ENCODE results near the gene CDCA7L.

CDCA7L gene

DNA sequence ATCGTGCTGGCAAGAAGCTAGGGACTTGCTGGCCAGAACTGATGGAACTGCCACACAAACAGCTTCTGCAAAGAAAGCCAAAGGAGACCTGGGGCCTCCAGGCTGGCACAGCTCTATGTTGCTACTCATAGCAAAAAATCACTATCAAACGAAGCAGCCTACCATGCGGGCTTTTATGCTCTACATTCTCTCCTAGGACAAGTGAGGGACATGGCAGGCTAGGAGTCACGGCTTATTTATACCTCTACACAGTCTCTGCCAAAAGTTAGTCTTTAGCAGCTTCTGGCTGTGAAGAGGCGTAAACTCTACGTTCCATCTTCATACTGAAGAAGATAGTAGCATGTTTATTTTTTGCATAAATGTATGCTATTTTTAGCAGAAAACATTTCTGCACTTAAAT lies 35.4 kb downstream of the CDCA7L start:
- H3K4me3 ChIP-seq (ENCODE audit: low read depth, low read length) = no peak overlapping the region
- TF ChIP-seq, protein P1, sequence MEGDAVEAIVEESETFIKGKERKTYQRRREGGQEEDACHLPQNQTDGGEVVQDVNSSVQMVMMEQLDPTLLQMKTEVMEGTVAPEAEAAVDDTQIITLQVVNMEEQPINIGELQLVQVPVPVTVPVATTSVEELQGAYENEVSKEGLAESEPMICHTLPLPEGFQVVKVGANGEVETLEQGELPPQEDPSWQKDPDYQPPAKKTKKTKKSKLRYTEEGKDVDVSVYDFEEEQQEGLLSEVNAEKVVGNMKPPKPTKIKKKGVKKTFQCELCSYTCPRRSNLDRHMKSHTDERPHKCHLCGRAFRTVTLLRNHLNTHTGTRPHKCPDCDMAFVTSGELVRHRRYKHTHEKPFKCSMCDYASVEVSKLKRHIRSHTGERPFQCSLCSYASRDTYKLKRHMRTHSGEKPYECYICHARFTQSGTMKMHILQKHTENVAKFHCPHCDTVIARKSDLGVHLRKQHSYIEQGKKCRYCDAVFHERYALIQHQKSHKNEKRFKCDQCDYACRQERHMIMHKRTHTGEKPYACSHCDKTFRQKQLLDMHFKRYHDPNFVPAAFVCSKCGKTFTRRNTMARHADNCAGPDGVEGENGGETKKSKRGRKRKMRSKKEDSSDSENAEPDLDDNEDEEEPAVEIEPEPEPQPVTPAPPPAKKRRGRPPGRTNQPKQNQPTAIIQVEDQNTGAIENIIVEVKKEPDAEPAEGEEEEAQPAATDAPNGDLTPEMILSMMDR (IDR thresholded peaks at IDR 0.05; ENCODE audit: insufficient read depth, low read length, missing control alignments) = no peak
- POLR2A ChIA-PET = no interaction called here
- DNase-seq (ENCODE audit: low read depth, low spot score) = no peak
- CTCF ChIA-PET = interaction anchor here (0.7 kb wide), 2 partner anchors 16 to 35 kb away, joined by 3 read pairs; no protein-coding TSS in a partner anchor

DNA sequence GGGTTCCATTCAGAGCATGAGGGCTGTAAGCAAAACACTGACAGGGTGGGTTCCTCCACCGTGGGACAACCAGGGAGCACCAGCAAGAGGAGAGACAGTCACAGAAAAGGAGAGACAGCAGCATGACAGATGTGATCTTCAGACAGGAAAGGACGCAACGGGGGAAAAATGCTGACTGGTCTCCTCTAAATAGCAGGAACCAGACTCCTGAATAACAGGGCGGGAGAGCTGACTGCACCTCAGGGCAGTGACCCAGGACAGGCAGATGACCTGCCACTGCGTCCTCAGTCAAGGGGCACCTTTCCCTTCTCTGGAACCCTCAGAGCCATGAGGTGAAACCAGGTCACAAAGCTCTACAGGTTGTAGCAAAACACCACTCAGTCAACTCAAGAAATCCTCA lies 37.0 kb downstream of the CDCA7L start:
- ChIA-PET POLR2A (no interaction called here), CTCF (no interaction called here)
- TF ChIP-seq, protein P1 (IDR thresholded peaks at IDR 0.05; ENCODE audit: insufficient read depth, low read length, missing control alignments) = no peak
- H3K4me3 ChIP-seq (ENCODE audit: low read depth, low read length) = no peak overlapping the region
- DNase-seq (ENCODE audit: low read depth, low spot score) = no peak

DNA sequence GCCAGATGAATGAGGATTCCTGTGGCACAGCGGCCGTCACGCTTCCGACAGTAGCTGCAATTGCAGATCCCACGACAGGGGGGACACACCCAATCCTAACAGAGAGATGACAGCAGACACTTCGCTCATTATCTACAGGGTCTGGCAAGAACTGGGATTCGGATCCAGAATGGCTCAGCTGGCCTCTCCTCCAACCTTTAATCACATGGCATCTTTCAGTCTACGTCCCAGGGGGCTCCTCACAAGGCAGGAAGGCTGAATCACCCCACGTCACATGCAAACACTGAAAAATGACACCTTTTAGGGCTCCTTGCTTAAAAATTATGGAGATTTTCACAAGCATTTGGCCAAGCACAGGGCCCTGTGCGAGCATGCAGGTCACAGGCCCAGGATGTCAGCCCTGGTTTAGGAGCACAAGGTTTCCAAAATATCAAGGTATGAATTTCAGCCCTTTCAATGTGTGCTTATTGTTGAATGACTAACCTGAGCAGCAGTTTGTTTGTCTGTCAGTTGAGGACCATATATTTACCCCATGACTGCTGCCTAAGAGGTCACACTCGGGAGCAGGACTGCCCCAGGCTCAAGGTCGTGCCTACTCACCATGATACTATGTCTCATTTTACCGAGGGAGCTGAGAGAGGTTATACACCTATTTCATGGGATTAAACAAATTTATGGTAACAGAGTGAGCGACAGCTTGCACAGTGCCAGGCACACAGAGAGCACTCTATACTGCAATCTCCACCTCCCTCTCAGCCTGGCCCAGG lies 42.5 kb downstream of the CDCA7L start:
- CTCF ChIA-PET = no interaction called here
- H3K4me3 ChIP-seq (ENCODE audit: low read depth, low read length) = no peak overlapping the region
- TF ChIP-seq, protein P1 (IDR thresholded peaks at IDR 0.05; ENCODE audit: insufficient read depth, low read length, missing control alignments) = no peak
- POLR2A ChIA-PET = no interaction called here
- no peak for DNase-seq (ENCODE audit: low read depth, low spot score)

DNA sequence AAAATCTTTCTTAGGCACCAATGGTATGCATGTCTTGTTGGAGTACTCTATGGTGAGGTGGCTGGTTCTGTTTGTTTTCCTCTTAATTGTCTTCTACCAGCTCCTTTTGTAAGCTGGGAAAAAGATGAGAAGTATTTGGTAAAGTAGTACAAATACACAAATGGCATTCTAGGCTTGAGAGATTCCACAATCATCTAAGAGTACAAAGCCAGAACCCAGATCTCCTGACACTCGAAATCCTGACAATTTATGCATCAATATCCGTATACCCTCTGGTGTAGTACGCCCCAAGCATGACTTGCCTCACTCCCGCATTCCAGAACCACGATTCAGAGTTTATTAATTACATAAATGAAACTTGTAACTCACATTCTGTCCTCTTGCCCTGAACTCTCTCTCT lies 43.5 kb downstream of the CDCA7L start:
- POLR2A ChIA-PET = no interaction called here
- no peak overlapping the region for H3K4me3 ChIP-seq (ENCODE audit: low read depth, low read length)
- CTCF ChIA-PET = no interaction called here
- DNase-seq (ENCODE audit: low read depth, low spot score) = peak; percentile 60
- TF ChIP-seq, protein P1 (IDR thresholded peaks at IDR 0.05; ENCODE audit: insufficient read depth, low read length, missing control alignments) = no peak

DNA sequence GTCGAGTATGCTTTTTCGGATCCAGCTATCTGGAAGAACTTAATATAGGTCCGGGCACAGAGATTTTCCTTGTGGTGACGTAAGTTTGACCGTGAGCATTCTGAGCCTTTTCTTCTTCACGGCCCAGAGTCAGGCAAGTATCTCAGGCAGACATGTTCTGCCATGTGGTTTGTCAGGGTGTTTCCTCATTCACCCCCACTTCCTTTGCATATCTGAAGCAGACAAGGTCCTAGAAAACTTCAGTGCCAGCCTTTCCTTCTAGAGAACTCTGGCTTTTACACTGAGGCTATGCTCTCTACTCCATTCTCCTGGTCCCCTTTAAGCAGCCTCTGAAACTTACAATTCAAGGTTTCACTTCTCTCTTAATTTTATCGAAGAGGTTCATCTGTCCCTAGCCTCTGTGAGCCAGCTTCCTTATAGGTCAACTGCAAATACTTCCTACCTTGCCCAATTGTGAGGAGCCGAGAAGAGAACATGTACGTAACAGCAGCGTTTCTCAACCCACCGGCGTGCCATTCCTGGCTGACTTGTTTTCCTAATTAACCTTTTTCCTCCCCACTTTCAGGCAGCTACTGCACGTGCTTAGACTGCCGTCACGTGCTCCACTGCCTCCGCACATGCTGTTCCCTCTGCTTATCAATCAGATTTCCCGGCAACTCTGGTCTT lies 47.3 kb downstream of the CDCA7L start:
- no peak overlapping the region for H3K4me3 ChIP-seq (ENCODE audit: low read depth, low read length)
- TF ChIP-seq, protein P1 (IDR thresholded peaks at IDR 0.05; ENCODE audit: insufficient read depth, low read length, missing control alignments) = no peak
- DNase-seq (ENCODE audit: low read depth, low spot score) = no peak
- ChIA-PET POLR2A (no interaction called here), CTCF (no interaction called here)

DNA sequence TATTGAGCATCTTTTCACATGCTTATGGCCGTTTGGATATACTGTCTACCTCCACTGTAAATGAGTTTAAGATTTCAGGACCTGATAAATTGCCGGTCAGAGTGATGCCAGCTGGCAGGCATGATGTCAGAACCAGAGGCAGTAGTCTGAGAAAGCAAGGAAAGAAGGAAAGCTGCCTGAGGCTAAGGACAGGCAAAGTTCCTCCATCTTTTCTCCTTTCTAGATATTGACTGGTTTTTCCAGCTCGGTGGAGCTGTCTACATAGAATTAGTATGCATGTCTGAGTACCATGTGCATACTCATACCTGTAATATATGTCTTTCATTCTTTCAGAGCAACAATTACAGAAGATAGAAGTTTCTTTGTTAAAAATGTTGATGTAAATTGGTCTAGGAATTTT lies 52.3 kb downstream of the CDCA7L start:
- POLR2A ChIA-PET = no interaction called here
- DNase-seq (ENCODE audit: low read depth, low spot score) = no peak
- no peak overlapping the region for H3K4me3 ChIP-seq (ENCODE audit: low read depth, low read length)
- TF ChIP-seq, protein P1 (IDR thresholded peaks at IDR 0.05; ENCODE audit: insufficient read depth, low read length, missing control alignments) = no peak
- CTCF ChIA-PET = no interaction called here
